NK-92 (cell line): ENCODE results near the gene GAMT.
A peak's percentile ranks its signal among the peaks of the same experiment; 100 is the strongest.
"Not testable (repeated sequence)": the region's sequence is repeated elsewhere in the genome, so short reads cannot be mapped to it uniquely, and the experiment has no call there.

Experiments used
- DNase-seq: peaks from one replicate; lab custom pipeline; 2025; ENCODE audit not compliant: unreplicated experiment; lab: John Stamatoyannopoulos, UW

The GAMT gene

DNA sequence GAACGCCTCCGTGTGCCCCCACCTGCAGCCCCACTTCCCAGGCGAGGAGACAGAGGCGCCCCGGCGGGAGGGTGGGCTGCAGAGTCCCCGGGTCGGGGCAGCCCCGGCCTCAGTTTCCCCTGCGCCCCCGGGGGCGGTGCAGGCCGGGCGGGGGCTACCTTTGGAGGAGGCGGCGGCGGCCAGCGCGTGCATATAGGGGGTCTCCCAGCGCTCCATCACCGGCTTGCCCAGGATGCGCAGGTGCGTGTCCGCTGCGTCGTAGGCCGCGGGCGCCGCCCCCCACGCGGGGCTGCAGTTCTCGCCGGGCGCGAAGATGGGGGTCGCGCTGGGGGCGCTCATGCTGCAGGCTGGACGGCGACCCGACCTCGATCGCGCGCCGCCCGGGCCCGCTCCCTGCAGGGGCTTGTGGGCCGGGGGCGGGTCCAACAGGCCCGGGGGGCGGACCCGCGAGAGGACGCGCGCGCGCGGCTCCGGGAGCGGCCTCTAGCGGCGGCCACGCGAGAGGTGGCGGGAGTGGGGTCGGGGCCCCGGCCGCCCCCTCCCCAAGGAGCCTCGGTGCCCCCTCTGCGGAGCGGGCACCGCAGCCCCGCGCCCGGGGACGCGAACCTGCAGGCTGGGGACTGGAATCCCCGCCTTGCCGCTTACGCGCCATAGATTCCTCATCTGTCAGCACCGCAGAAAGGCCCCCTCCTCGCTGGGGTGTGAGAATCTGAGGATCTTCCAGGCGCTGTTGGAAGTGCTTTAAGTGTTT is at the start of gene GAMT:
TSS of gene GAMT (minus strand) at position 405 of the 751 bp plus-strand sequence. CDS start at position 339, 66 bp downstream.
- DNase-seq = no peak

DNA sequence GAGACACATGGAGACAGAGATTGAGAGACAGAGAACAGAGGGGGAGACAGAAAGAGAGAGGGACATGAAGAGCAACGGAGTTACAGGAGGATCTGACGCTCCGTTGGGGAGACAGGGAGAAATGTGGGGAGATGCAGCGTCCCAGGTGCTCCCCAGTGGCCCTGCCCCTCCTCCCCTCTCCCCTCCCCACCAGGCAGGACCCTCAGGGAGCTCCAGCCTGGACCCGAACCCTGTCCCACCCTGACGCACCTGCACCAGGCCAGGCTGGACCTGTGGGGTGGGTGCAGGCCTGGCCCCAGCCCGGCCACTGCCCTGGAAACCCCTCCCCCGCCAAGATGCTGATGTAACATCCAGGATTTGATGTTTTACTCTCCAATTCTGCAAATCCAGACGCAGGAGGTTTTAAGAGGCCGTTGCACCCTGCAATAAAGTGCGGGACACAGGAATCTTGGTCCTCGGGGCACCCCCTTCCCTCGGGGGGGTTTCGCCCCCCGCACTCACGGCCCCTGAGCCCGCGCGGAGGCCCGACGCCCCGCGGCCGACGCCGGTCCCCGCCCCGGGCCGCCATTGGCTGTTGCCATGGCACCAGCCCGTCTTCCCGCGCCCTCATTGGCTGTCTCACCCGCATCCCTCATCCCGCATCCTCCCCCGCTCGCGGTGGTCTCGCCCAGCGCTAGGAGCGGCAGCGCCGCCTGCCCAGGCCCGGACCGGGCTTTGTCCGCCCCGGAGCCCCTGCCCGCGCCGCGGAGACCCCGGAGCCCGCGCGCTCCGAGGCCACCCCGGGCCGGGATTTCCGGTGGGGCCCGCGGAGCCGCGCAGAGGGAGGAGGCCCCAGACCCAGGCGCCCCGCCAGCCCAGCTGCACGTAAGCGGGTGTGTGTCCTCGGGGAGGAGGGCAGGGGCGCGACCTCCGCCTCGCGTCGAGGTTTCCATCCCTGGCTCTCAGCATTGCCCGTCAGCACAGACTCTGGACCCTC is 48.4 kb upstream of the GAMT start, which contains the start of gene APC2:
TSS of gene APC2 (plus strand) at position 655 of the 976 bp plus-strand sequence. CDS start 2,881 bp downstream, outside the sequence.
- no peak for DNase-seq

DNA sequence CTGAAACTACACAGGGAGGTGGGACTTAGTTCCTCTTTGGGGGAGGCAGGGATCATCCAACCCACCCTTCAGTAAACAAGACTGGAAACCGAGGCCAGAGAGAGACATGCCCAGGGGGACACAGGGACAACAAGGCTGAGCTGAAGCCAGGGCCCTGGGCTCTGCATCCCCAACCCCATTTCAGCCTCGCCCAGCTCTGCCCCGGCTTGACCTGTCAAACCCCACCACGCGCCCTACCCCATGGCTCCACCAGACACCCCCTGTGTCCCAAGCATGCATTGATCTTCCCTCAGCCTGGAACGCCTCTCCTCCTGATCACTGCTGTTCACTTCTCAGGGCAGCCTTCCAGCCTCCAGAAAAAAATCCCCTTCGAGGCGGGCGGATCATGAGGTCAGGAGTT is 46.6 kb upstream of the GAMT start:
- no peak for DNase-seq

DNA sequence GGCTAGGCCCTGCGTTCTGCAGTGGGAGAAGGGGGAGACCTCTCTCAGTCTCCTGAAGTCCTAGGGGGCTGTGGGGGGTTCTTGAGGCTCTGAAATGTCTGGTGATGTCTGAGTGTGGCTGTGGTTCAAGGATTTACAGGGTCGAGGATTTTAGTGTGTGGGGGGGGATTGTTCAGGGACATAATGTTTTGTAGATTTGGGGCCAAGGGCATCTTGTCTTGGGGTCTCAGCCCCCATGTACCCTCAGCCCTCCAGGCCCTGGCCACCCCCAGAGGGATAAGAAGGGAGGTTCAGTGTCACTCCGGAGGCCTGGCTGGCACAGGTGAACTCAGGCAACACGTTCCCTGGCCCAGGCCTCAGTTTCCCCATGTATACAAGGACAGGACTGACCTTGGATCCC is 46.2 kb upstream of the GAMT start:
- no peak for DNase-seq

DNA sequence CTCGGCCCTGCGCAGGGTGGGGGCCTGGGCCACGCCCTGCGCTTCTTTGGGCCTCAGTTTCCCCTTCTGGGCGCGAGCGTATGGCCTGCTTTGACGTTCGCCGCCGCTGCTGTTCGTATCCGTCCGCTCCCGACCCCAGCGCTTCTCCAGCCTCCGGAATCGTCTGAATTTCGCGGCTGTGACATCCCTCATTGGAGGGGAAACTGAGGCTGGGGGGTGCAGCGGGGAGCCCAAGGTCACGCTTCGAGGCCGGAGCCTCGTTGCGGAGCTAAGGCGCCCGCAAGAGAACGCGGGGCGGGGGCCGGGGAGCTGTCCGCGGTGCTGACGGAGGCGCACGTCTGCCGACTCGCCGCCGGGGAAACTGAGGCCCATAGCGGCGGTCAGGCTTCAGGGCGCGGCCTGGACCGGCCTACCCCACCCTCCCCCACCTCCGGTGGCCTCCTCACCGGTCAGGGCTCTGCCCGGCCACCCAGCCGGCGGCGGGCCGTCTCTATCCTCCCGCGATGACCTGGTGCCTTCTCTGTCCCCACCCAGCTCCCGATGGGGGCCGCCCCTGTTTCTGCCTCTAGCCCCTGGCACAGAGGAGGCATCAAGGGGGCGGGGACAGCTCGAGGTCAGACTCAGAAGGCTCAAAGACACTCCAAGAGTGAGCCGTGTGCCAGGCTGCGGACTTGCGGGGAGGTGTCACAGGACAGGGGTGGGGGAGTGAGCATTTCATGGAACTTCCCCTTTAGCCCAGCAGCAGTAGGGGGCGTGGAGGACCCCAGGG is 45.6 kb upstream of the GAMT start:
- no peak for DNase-seq

DNA sequence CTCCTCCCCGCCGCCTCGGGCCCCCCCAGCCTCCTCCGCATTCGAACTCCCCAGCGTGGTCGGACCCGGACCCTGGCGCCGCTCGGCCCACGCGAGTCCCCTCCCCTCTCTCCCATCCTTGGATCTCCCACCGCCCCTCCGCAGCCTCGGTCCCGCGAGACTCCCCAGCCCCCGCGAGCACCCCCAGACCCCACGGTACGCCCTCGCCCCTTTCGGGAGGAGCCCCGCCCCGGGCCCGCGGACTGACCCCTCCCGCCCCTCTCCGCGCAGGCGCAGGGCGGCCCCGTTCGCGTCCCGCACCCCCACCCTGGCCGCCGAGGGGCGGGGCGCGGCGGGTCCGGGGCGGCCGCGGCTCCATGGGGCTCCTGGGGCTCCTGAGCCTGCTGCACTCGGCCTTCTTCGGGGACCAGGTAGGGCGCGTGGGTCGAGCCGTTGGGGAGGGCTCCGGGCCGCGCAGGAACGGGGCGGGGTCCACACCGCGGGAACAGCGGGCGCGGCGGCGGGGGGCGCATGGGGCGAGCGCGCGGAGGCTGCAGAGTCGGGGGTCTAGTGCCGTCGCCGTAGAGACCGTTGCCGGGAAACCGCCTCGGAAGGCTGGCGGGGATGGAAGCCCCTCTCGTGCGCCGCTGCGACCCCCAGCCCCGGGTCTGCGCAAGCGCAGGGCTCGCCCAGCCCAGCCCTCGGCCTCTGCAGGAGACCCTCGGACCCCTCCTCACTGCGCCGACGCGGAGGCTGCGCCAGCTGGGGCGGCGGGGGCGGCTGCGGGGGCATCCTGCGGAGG is 44.8 kb upstream of the GAMT start:
- no peak for DNase-seq

- no peak for DNase-seq
Observed at GRCh38 chr19:1445185-1445931, 44.0 kb upstream of the GAMT start.

DNA sequence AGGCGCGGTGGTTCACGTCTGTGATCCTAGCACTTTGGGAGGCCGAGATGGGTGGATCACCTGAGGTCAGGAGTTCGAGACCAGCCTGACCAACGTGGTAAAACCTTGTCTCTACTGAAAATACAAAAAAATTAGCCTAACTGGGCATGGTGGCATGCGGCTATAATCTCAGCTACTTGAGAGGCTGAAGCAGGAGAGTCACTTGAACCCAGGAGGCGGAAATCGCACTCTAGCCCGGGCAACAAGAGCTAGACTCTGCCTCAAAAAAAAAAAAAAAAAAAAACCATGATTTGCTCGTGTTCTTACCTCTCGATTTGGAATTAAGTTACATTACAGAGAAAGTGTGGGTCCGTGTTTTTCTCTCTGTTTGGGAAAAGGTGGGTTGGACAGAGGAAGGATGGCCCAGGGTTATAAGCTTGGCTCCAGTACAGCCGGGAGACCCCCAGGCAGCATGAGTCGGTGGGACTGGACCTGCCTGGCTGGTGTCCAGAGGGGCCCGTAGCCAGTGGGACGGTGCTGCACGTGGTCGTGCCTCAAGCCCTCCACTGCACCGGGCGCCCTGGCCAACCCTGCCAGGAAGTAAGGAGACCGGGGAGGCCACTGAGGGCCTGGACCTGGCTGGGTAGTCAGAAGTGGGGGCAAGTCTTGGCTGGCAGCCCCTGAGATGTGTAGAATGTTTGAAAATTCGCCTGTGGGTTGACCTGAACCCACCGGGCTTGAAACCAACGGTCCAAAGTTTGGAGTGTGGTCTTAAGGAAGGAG is 40.5 kb upstream of the GAMT start:
- DNase-seq = no peak

GRCh38 chr19:1441022-1441426 is 39.7 kb upstream of the GAMT start:
- DNase-seq = no peak

DNA sequence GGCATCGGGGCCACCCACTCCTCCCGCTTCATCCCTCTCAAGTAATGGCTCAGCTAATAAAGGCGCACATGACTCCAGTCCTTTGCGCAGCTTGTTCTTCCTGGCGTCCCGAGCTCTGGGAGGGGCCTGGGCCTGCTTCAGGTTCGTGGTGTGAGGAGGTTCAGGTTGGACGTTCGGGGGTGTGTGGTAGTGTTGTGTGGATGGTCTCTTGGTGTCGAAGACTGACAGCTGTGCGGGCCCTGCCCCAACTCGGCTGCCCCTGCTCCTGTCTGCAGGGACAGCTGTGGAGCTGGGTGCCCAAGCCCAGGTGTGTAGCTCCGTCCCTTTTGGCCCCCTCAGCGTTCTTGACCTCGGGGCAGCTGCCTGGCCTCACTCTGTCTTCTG is 39.1 kb upstream of the GAMT start:
- DNase-seq = no peak

GRCh38 chr19:1439525-1440417 is 38.4 kb upstream of the GAMT start:
- DNase-seq = not testable (repeated sequence)

- DNase-seq = no peak
Observed at GRCh38 chr19:1438933-1439354, 37.6 kb upstream of the GAMT start.

DNA sequence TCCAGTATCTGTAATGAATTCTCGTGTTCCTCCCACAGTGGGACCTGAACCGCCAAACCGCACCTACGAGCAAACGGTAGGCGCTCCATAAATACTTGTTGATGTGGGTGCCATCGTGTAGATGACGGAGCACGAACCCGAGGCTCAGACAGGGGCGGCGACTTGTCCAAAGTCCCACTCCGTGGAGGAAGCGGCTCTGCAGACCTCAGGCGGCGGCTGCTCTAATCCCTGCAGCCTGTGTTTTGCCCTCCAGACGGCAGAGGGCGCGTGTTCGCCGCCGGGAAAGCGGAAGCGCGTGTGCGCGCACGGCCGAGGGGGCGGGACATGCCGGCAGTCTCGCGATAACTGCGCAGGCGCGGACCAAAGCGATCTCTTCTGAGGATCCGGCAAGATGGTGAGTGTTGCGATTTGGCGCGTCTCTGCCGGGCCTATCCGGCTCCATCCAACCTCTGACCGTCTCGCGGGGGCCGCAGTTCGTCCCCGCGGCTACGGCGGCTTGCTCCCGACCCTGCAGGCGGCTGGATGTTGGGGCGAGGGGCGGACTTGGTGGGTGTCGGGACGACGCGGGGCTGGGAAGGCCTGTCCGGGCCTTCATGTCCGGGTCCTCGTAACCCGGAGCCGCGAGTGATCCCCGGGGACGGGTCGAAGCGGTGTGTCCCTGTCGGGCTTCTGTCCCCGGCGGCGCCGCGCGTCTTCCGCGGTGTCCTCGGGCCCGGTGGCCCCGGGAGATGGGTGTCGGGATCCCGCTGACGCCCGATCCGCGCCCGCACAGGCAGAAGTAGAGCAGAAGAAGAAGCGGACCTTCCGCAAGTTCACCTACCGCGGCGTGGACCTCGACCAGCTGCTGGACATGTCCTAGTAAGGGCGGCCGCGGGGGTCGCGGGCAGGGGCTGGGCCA is 36.9 kb upstream of the GAMT start, which contains the start of gene RPS15:
TSS of gene RPS15 (plus strand) at position 362 of the 898 bp plus-strand sequence. CDS start at position 392, 30 bp downstream.
- peak; percentile 61 for DNase-seq

GRCh38 chr19:1437609-1438008 is 36.3 kb upstream of the GAMT start:
- no peak for DNase-seq

- DNase-seq = no peak
Observed at GRCh38 chr19:1435378-1435989, 34.1 kb upstream of the GAMT start.

DNA sequence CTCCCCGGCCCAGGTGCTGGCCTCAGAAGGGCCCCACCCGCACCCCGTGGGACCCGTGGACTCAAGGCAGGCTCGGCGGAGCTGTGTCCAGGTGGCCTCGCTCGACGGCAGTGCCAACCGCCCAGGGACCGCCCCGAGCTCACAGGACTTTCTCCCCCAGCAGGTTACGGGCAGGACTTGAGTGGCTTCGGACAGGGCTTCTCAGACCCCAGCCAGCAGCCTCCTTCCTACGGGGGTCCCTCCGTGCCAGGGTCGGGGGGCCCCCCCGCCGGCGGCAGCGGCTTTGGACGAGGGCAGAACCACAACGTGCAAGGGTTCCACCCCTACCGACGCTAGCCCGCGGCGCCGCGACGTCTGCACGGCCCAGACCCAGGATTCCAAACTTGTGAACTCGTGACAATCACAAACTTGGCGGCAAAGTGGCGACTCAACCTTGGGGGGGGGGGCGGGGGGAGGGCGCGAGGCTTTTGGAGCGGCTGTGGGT is 33.3 kb upstream of the GAMT start:
- no peak for DNase-seq
